IPS DF 6.9 (cell line): ENCODE results near the gene CIAO2B.

ENCODE experiments used
- DNase-seq: peaks from one replicate; pipeline ENCODE4 v3.0.0-alpha.2; 2013; ENCODE audit warnings: low read depth, low spot score
- H3K27ac ChIP-seq: one replicate; pipeline ENCODE4 v1.5.1; 2013; ENCODE audit warnings: low read length, control low read depth
- H3K27me3 ChIP-seq: 2 replicates; pipeline ENCODE4 v1.6.1; 2013; ENCODE audit warnings: mild to moderate bottlenecking, low read length; ENCODE audit not compliant: control insufficient read depth, insufficient read depth
- H3K36me3 ChIP-seq: 2 replicates; pipeline ENCODE4 v1.6.1; 2013; ENCODE audit warnings: low read length; ENCODE audit not compliant: control insufficient read depth, insufficient read depth
- H3K4me1 ChIP-seq: 2 replicates; pipeline ENCODE4 v1.6.1; 2013; ENCODE audit warnings: low read length; ENCODE audit not compliant: control insufficient read depth, insufficient read depth
- H3K4me3 ChIP-seq: 2 replicates; pipeline ENCODE4 v1.5.1; 2013; ENCODE audit warnings: mild to moderate bottlenecking, low read length
- H3K9me3 ChIP-seq: 2 replicates; pipeline ENCODE4 v1.6.1; 2013; ENCODE audit warnings: low read length, inconsistent platforms; ENCODE audit not compliant: control insufficient read depth, insufficient read depth
- WGBS: extraction: QIAGEN DNeasy Blood & Tissue Kit; methylation state at CpG from one replicate; pipeline ENCODE4 v1.1.7; 2013; ENCODE audit warnings: mixed read lengths, missing lambda C conversion rate; ENCODE audit not compliant: insufficient read length, insufficient coverage; 5-methylcytosine and 5-hydroxymethylcytosine counted together

The CIAO2B gene

DNA sequence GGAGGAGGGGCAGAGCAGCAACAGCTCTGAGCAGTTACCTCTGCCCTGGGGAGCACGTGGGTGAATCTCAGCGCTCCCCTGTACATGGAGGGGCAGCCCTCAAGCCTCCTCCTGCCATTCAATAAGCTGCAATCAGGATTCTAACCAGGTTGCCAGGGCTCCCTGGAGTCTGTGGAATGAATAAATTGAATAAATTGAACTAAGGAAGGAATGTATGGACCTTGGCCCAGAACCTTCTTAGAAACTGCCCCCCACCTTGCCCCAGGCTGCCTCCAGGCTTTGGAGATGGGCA, 14.0 kb downstream of the CIAO2B start:
- no peak overlapping the region for H3K27ac ChIP-seq

GRCh38 chr16:66919569-66920298, 14.5 kb downstream of the CIAO2B start:
- DNase-seq = no peak
- H3K4me3 ChIP-seq = no peak overlapping the region
- H3K27ac ChIP-seq = no peak overlapping the region
- H3K4me1 ChIP-seq = no peaks in the 10 kb centered on the region
- no CpG with 5 or more reads among the region's 5 CpGs for WGBS
- H3K36me3 ChIP-seq = no peaks in the 10 kb centered on the region
- peaks cover 2% of the 10 kb centered on the region; the same call in 1 of the 2 replicates for H3K27me3 ChIP-seq
- no peaks in the 10 kb centered on the region for H3K9me3 ChIP-seq

More for the DNA sequence above, 14.0 kb downstream of the CIAO2B start:
- H3K27me3 ChIP-seq = peaks cover 3% of the 10 kb centered on the region; the same call in 1 of the 2 replicates
- H3K9me3 ChIP-seq = no peaks in the 10 kb centered on the region
- H3K4me1 ChIP-seq = no peaks in the 10 kb centered on the region
- no CpG with 5 or more reads among the region's 2 CpGs for WGBS
- DNase-seq = no peak
- H3K36me3 ChIP-seq = no peaks in the 10 kb centered on the region
- H3K4me3 ChIP-seq = no peak overlapping the region

DNA sequence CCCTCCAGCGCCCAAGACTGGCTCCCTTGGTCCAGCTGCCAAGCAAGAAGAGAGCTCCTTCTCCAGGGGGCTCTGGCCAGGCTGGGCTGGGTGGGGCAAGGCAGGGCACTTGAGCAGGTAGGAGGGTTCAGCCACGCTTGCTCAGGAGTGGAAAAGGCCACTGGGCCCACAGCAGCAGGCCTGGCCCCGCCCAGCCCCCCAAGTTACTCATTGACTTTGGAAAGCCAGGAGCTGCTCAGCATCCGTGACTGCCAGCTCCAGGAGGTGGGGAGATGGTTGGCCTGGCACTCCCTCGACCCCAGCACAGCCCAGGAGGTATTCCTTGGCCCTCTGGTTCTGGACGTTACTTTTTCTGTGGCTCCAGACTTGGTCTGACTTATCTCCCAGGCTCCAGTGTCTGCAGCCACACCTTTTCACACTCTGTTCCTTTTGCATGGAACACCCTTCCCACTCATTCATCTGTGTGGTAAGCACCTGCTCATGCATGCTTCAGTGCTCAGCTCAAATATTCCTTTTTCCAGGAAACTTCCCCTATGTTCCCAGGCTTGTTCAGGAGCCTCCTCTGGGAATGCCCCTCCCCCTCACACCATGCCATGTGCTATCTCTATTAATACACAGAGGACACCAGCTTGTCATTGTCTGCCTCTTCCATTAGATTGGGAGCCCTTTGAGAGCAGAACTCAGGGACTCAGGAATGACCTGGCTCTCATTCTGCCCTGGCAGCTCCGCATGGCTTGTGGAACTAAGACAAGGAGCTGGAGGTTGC, 15.2 kb downstream of the CIAO2B start, which contains the start of gene CDH16:
Gene CDH16 (minus strand): TSS at position 83 of the 766 bp plus-strand sequence. CDS start 820 bp downstream, outside the sequence.
- H3K27me3 ChIP-seq = peaks cover 2% of the 10 kb centered on the region; the same call in 1 of the 2 replicates
- no peak within 1 kb of the TSS for H3K27ac ChIP-seq
- DNase-seq = no peak
- no CpG with 5 or more reads among the region's 7 CpGs for WGBS
- H3K9me3 ChIP-seq = no peaks in the 10 kb centered on the region
- no peak within 1 kb of the TSS for H3K4me3 ChIP-seq
- no peaks in the 10 kb centered on the region for H3K4me1 ChIP-seq
- no peaks in the 10 kb centered on the region for H3K36me3 ChIP-seq

DNA sequence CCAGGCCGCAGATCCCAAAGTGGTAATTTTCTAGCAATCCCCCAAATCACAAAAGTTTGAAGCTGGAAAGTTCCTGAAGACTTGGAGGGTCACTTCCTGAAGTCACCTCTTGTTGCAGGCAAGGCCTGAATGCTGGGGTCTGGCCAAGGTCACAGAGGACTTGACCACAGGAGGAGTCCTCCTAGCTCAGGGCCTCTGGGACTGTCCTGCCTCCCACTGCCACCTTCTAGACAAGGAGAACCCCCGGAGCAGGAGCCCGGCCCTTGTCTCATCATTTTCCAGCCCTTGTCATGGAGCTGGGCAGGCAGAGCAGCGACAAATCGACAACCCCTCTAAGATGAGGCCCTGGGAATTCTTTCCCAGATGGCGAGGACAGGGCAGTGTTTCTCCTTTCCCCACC, 15.8 kb downstream of the CIAO2B start:
- no CpG with 5 or more reads among the region's 6 CpGs for WGBS
- Histone ChIP-seq H3K27me3 (no peaks in the 10 kb centered on the region), H3K36me3 (no peaks in the 10 kb centered on the region), H3K4me3 (no peak overlapping the region), H3K4me1 (no peaks in the 10 kb centered on the region), H3K27ac (no peak overlapping the region), H3K9me3 (no peaks in the 10 kb centered on the region)
- no peak for DNase-seq

GRCh38 chr16:66917741-66918140, 16.5 kb downstream of the CIAO2B start:
- H3K27me3 ChIP-seq = no peaks in the 10 kb centered on the region
- no peaks in the 10 kb centered on the region for H3K4me1 ChIP-seq
- no peak overlapping the region for H3K4me3 ChIP-seq
- WGBS = no CpG with 5 or more reads among the region's 9 CpGs
- H3K9me3 ChIP-seq = no peaks in the 10 kb centered on the region
- H3K36me3 ChIP-seq = no peaks in the 10 kb centered on the region
- no peak for DNase-seq
- no peak overlapping the region for H3K27ac ChIP-seq

GRCh38 chr16:66916518-66916917, 17.7 kb downstream of the CIAO2B start:
- Histone ChIP-seq H3K36me3 (no peaks in the 10 kb centered on the region), H3K4me1 (no peaks in the 10 kb centered on the region), H3K27ac (no peak overlapping the region), H3K9me3 (no peaks in the 10 kb centered on the region), H3K4me3 (no peak overlapping the region), H3K27me3 (no peaks in the 10 kb centered on the region)
- no peak for DNase-seq
- no CpG with 5 or more reads among the region's 6 CpGs for WGBS

- Histone ChIP-seq H3K27me3 (no peaks in the 10 kb centered on the region), H3K4me1 (0 out of 2 replicates have a peak, but pooled peaks cover under 1% of the 10 kb centered on the region), H3K27ac (no peak overlapping the region), H3K36me3 (no peaks in the 10 kb centered on the region), H3K4me3 (no peak overlapping the region), H3K9me3 (no peaks in the 10 kb centered on the region)
- DNase-seq = no peak
- WGBS = no CpG with 5 or more reads among the region's 7 CpGs
These were observed 19.2 kb downstream of the CIAO2B start for GRCh38 chr16:66915041-66915440.

GRCh38 chr16:66914541-66914940, 19.7 kb downstream of the CIAO2B start:
- Histone ChIP-seq H3K9me3 (no peaks in the 10 kb centered on the region), H3K27me3 (no peaks in the 10 kb centered on the region), H3K4me1 (0 out of 2 replicates have a peak, but pooled peaks cover 2% of the 10 kb centered on the region), H3K4me3 (no peak overlapping the region), H3K36me3 (no peaks in the 10 kb centered on the region), H3K27ac (no peak overlapping the region)
- WGBS = 100% methylated on average over 2 of the region's 7 CpGs
- DNase-seq = no peak

- no peak for DNase-seq
- Histone ChIP-seq H3K27ac (no peak overlapping the region), H3K9me3 (no peaks in the 10 kb centered on the region), H3K4me1 (0 out of 2 replicates have a peak, but pooled peaks cover 2% of the 10 kb centered on the region), H3K27me3 (no peaks in the 10 kb centered on the region), H3K36me3 (no peaks in the 10 kb centered on the region), H3K4me3 (no peak overlapping the region)
- no CpG with 5 or more reads among the region's 4 CpGs for WGBS
These were observed 20.5 kb downstream of the CIAO2B start for GRCh38 chr16:66913711-66914110.

GRCh38 chr16:66913081-66913480, 21.1 kb downstream of the CIAO2B start:
- Histone ChIP-seq H3K4me3 (no peak overlapping the region), H3K36me3 (no peaks in the 10 kb centered on the region), H3K27me3 (no peaks in the 10 kb centered on the region), H3K9me3 (no peaks in the 10 kb centered on the region), H3K27ac (no peak overlapping the region), H3K4me1 (0 out of 2 replicates have a peak, but pooled peaks cover 2% of the 10 kb centered on the region)
- WGBS = no CpG with 5 or more reads among the region's 10 CpGs
- DNase-seq = no peak
